Measurements from ENCODE around the gene ENOSF1. TPM values are rescaled to one million over a fixed set of nuclear protein-coding genes. Genes with fewer than 3 reads are reported as not detected.

Gene ENOSF1
- total and polyA plus RNA-seq, 2 of the 13 experiments (the other 11 are each of a cell fraction or from before 2014, with no cell fraction given): 37.6 to 40.1 TPM

GRCh38 chr18:682833-683232 lies 29.6 kb downstream of the ENOSF1 start (continued):
- TF ChIP-seq RERE (CRISPR knock-in tag; IDR thresholded peaks at IDR 0.05; ENCODE audit: low read depth) (peak; percentile 72; the same call in 1 of the 2 replicates), MXI1 (IDR thresholded peaks at IDR 0.05; ENCODE audit: borderline replicate concordance, low read depth, low read length) (no peak), TEAD3 (CRISPR knock-in tag; optimal IDR thresholded peaks at IDR 0.05; ENCODE audit: borderline replicate concordance) (no peak), NR2F2 (IDR thresholded peaks at IDR 0.05; ENCODE audit: borderline replicate concordance, low read depth) (peak; percentile 90), FOXA3 (CRISPR knock-in tag; IDR thresholded peaks at IDR 0.05) (peak; percentile 60), ZNF362 (CRISPR knock-in tag; IDR thresholded peaks at IDR 0.05; ENCODE audit: borderline replicate concordance) (peak; percentile 75; the same call in 1 of the 2 replicates), RARA (CRISPR knock-in tag; IDR thresholded peaks at IDR 0.05) (peak; percentile 25; the same call in 1 of the 2 replicates), PREB (CRISPR knock-in tag; IDR thresholded peaks at IDR 0.05) (no peak), HNRNPUL1 (IDR thresholded peaks at IDR 0.05; ENCODE audit: low read depth, low read length) (no peak), EP300 (IDR thresholded peaks at IDR 0.05; ENCODE audit: low read depth in 2 of 2, low read length in 2 of 2) (peak in 1 of 2 experiments; percentile 44; a peak in 2 of 4 replicates), EP300 (CRISPR knock-in tag; IDR thresholded peaks at IDR 0.05; ENCODE audit: borderline replicate concordance) (no peak), PTBP1 (IDR thresholded peaks at IDR 0.05; ENCODE audit: low read depth, low read length, poor library complexity, severe bottlenecking) (no peak), HHEX (CRISPR knock-in tag; IDR thresholded peaks at IDR 0.05) (peak; percentile 84), ZHX1 (CRISPR knock-in tag; IDR thresholded peaks at IDR 0.05; ENCODE audit: low read depth) (0 out of 2 replicates have a peak, but pooled peaks have one; percentile 31), UBTF (CRISPR knock-in tag; IDR thresholded peaks at IDR 0.05) (no peak), ZNF674 (CRISPR knock-in tag; IDR thresholded peaks at IDR 0.05; ENCODE audit: low read depth) (no peak), CREB1 (IDR thresholded peaks at IDR 0.05) (no peak), CREB1 (CRISPR knock-in tag; IDR thresholded peaks at IDR 0.05) (0 out of 2 replicates have a peak, but pooled peaks have one; percentile 21)

Measured in HepG2 (cell line).